PC-3 (cell line): ENCODE measurements around the gene OLFML2A. TPM values are rescaled to one million over a fixed set of nuclear protein-coding genes. Genes with fewer than 3 reads are reported as not detected.

Source experiments
- ATAC-seq: fragments of 200-7000 bp; cut with Tn5 transposase; 2 replicates; pipeline ENCODE4 v1.9.1; 2020; ENCODE audit warnings: mild to moderate bottlenecking, moderate library complexity
- BruUV-seq: library from RNA; stranded (reverse); fragments of 400-500 nt; replicated peaks from 2 replicates; lab custom pipeline; 2021; lab: Mats Ljungman, UMichigan
- CTCF ChIA-PET: fragments of 300-600 bp; sonication (Branson Sonifier 250); formaldehyde crosslinking; loops from one replicate; lab custom pipeline; 2022; ENCODE audit warnings: antibody characterized with exemption; lab: Charles Lee
- POLR2A ChIA-PET: fragments of 300-600 bp; sonication (Branson Sonifier 250); formaldehyde crosslinking; loops from one replicate; lab custom pipeline; 2022; ENCODE audit warnings: antibody characterized with exemption; ENCODE audit not compliant: unreplicated experiment; lab: Charles Lee
- DNase-seq: peaks from one replicate; pipeline ENCODE4 v3.0.0-alpha.2; 2015
- H2AFZ ChIP-seq: fragments of 300-600 bp; sonication (generic); 2 replicates; pipeline ENCODE4 v1.6.0; 2016; ENCODE audit warnings: antibody characterized with exemption, low read length
- H3F3A ChIP-seq: fragments of 300-600 bp; sonication (generic); one replicate; pipeline ENCODE4 v1.6.0; 2017; ENCODE audit warnings: antibody characterized with exemption, low read length, control low read depth, mild to moderate bottlenecking; ENCODE audit not compliant: unreplicated experiment
- H3K27ac ChIP-seq: fragments of 300-600 bp; sonication (generic); 2 replicates; pipeline ENCODE4 v1.5.1; 2016; ENCODE audit warnings: mild to moderate bottlenecking, low read length
- H3K27me3 ChIP-seq: fragments of 300-600 bp; sonication (generic); 2 replicates; pipeline ENCODE4 v1.6.1; 2016; ENCODE audit warnings: low read length, mixed read lengths
- H3K36me3 ChIP-seq: fragments of 300-600 bp; sonication (generic); 2 replicates; pipeline ENCODE4 v1.6.1; 2016; ENCODE audit warnings: low read depth, mixed run types, low read length, mixed read lengths
- H3K4me1 ChIP-seq: fragments of 300-600 bp; sonication (generic); 2 replicates; pipeline ENCODE4 v1.5.1; 2016; ENCODE audit warnings: low read length; ENCODE audit not compliant: insufficient read depth
- H3K4me2 ChIP-seq: fragments of 300-600 bp; sonication (generic); 2 replicates; pipeline ENCODE4 v1.6.0; 2016; ENCODE audit warnings: low read length
- H3K4me3 ChIP-seq: fragments of 300-600 bp; sonication (generic); 2 replicates; pipeline ENCODE4 v1.5.1; 2016; ENCODE audit warnings: mild to moderate bottlenecking, low read length, mixed read lengths
- H3K79me2 ChIP-seq: fragments of 300-600 bp; sonication (generic); 2 replicates; pipeline ENCODE4 v1.6.1; 2017; ENCODE audit warnings: low read length, mixed read lengths
- H3K9ac ChIP-seq: fragments of 300-600 bp; sonication (generic); 2 replicates; pipeline ENCODE4 v1.6.0; 2016; ENCODE audit warnings: mild to moderate bottlenecking, low read length
- H3K9me2 ChIP-seq: fragments of 300-600 bp; sonication (generic); replicated peaks from 2 replicates; pipeline ENCODE4 v1.6.1; 2016; ENCODE audit warnings: mixed run types, low read length, mixed read lengths
- H3K9me3 ChIP-seq: fragments of 300-600 bp; sonication (generic); 2 replicates; pipeline ENCODE4 v1.6.1; 2016; ENCODE audit warnings: low read length, mixed read lengths
- H4K20me1 ChIP-seq: fragments of 300-600 bp; sonication (generic); 2 replicates; pipeline ENCODE4 v1.6.1; 2016; ENCODE audit warnings: low read length, mixed read lengths
- CTCF ChIP-seq: fragments of 300-600 bp; sonication (generic); conservative IDR thresholded peaks from 2 replicates; pipeline ENCODE4 v1.5.1; 2017; ENCODE audit warnings: antibody characterized with exemption, low read depth, mild to moderate bottlenecking, low read length
- EZH2 ChIP-seq: fragments of 300-600 bp; sonication (generic); IDR thresholded peaks from one replicate; pipeline ENCODE4 v1.6.1; 2017; ENCODE audit warnings: antibody characterized with exemption, mild to moderate bottlenecking, low read length; ENCODE audit not compliant: unreplicated experiment
- EZH2phosphoT487 ChIP-seq: fragments of 300-600 bp; sonication (generic); IDR thresholded peaks from 2 replicates; pipeline ENCODE4 v1.6.1; 2018; ENCODE audit warnings: mild to moderate bottlenecking, antibody characterized with exemption, low read length, borderline replicate concordance
- intact Hi-C: fragments of 100-400 bp; cut with micrococcal nuclease; formaldehyde crosslinking; loops from 2 replicates; pipeline ENCODE4 v1.9.0; 2023
- total RNA-seq: library from RNA; depleted of rRNA; stranded (reverse); fragments of >200 nt; gene quantifications from 2 replicates; pipeline ENCODE4 v1.2.3, GENCODE V29; 2014

OLFML2A gene
- total RNA-seq, 1 experiment from 2014 or later, result 3.4 TPM

GRCh38 chr9:124829334-124829669 lies 52.4 kb downstream of the OLFML2A start:
- H3K9ac ChIP-seq, result no peak overlapping the region
- no peak overlapping the region for H3K4me2 ChIP-seq
- no peak overlapping the region for H3K27ac ChIP-seq
- no peaks in the 10 kb centered on the region for H3K36me3 ChIP-seq
- POLR2A ChIA-PET, result interaction anchor here (0.7 kb wide), 1 partner anchor 19 kb away, joined by 4 read pairs; no protein-coding TSS in a partner anchor
- no peaks in the 10 kb centered on the region for H3K9me2 ChIP-seq
- H3K9me3 ChIP-seq, result no peaks in the 10 kb centered on the region
- no peak overlapping the region for H2AFZ ChIP-seq
- H4K20me1 ChIP-seq, result no peaks in the 10 kb centered on the region
- no peak for ATAC-seq
- H3F3A ChIP-seq, result no peaks in the 10 kb centered on the region
- peaks cover 14% of the 10 kb centered on the region for H3K4me1 ChIP-seq
- no peak for DNase-seq
- CTCF ChIA-PET, result no interaction called here
- intact Hi-C loops, result no loop called here
- no peaks in the 10 kb centered on the region for H3K79me2 ChIP-seq
- no peak for TF ChIP-seq CTCF
- TF ChIP-seq EZH2, result no peak
- no peak for TF ChIP-seq EZH2phosphoT487
- H3K27me3 ChIP-seq, result no peaks in the 10 kb centered on the region
- no peak overlapping the region for H3K4me3 ChIP-seq
- BruUV-seq, result no TSS peak

- DNase-seq (no peak), ATAC-seq (no peak)
- POLR2A ChIA-PET, result no interaction called here
- CTCF ChIA-PET, result no interaction called here
- intact Hi-C loops, result no loop called here
- H4K20me1 ChIP-seq, result no peaks in the 10 kb centered on the region
- no peaks in the 10 kb centered on the region for H3K79me2 ChIP-seq
- no peaks in the 10 kb centered on the region for H3K36me3 ChIP-seq
- H3K9me3 ChIP-seq, result no peaks in the 10 kb centered on the region
- H2AFZ ChIP-seq, result no peak overlapping the region
- H3K27me3 ChIP-seq, result no peaks in the 10 kb centered on the region
- no peak overlapping the region for H3K4me3 ChIP-seq
- peaks cover 27% of the 10 kb centered on the region for H3K4me1 ChIP-seq
- no peaks in the 10 kb centered on the region for H3K9me2 ChIP-seq
- TF ChIP-seq CTCF (no peak), EZH2 (no peak), EZH2phosphoT487 (no peak)
- H3F3A ChIP-seq, result no peaks in the 10 kb centered on the region
- BruUV-seq, result no TSS peak
- H3K4me2 ChIP-seq, result no peak overlapping the region
- no peak overlapping the region for H3K9ac ChIP-seq
- no peak overlapping the region for H3K27ac ChIP-seq
Measured at GRCh38 chr9:124830593-124830992, 53.7 kb downstream of the OLFML2A start.

- no peak overlapping the region for H3K27ac ChIP-seq
- intact Hi-C loops, result no loop called here
- no peaks in the 10 kb centered on the region for H3K9me3 ChIP-seq
- no peak for ATAC-seq
- no peaks in the 10 kb centered on the region for H4K20me1 ChIP-seq
- no peak overlapping the region for H3K9ac ChIP-seq
- H3F3A ChIP-seq, result no peaks in the 10 kb centered on the region
- H3K9me2 ChIP-seq, result no peaks in the 10 kb centered on the region
- no TSS peak for BruUV-seq
- H3K27me3 ChIP-seq, result no peaks in the 10 kb centered on the region
- H3K4me3 ChIP-seq, result no peak overlapping the region
- peaks cover 27% of the 10 kb centered on the region for H3K4me1 ChIP-seq
- H2AFZ ChIP-seq, result no peak overlapping the region
- CTCF ChIA-PET, result no interaction called here
- no peaks in the 10 kb centered on the region for H3K79me2 ChIP-seq
- POLR2A ChIA-PET, result no interaction called here
- no peak overlapping the region for H3K4me2 ChIP-seq
- H3K36me3 ChIP-seq, result no peaks in the 10 kb centered on the region
- DNase-seq, result no peak
- no peak for TF ChIP-seq EZH2
- TF ChIP-seq EZH2phosphoT487, result no peak
- no peak for TF ChIP-seq CTCF
Measured at GRCh38 chr9:124831642-124832364, 54.9 kb downstream of the OLFML2A start.
